IPS DF 6.9 (cell line): ENCODE data around the gene MSN.
"Not testable (repeated sequence)": the region's sequence is repeated elsewhere in the genome, so short reads cannot be mapped to it uniquely, and the experiment has no call there.

Experiments used
- DNase-seq: peaks from one replicate; pipeline ENCODE4 v3.0.0-alpha.2; 2013; ENCODE audit warnings: low read depth, low spot score
- H3K27ac ChIP-seq: one replicate; pipeline ENCODE4 v1.5.1; 2013; ENCODE audit warnings: low read length, control low read depth
- H3K27me3 ChIP-seq: 2 replicates; pipeline ENCODE4 v1.6.1; 2013; ENCODE audit warnings: mild to moderate bottlenecking, low read length; ENCODE audit not compliant: control insufficient read depth, insufficient read depth
- H3K36me3 ChIP-seq: 2 replicates; pipeline ENCODE4 v1.6.1; 2013; ENCODE audit warnings: low read length; ENCODE audit not compliant: control insufficient read depth, insufficient read depth
- H3K4me1 ChIP-seq: 2 replicates; pipeline ENCODE4 v1.6.1; 2013; ENCODE audit warnings: low read length; ENCODE audit not compliant: control insufficient read depth, insufficient read depth
- H3K4me3 ChIP-seq: 2 replicates; pipeline ENCODE4 v1.5.1; 2013; ENCODE audit warnings: mild to moderate bottlenecking, low read length
- H3K9me3 ChIP-seq: 2 replicates; pipeline ENCODE4 v1.6.1; 2013; ENCODE audit warnings: low read length, inconsistent platforms; ENCODE audit not compliant: control insufficient read depth, insufficient read depth
- WGBS: extraction: QIAGEN DNeasy Blood & Tissue Kit; methylation state at CpG from one replicate; pipeline ENCODE4 v1.1.7; 2013; ENCODE audit warnings: mixed read lengths, missing lambda C conversion rate; ENCODE audit not compliant: insufficient read length, insufficient coverage; 5-methylcytosine and 5-hydroxymethylcytosine counted together

Gene MSN

DNA sequence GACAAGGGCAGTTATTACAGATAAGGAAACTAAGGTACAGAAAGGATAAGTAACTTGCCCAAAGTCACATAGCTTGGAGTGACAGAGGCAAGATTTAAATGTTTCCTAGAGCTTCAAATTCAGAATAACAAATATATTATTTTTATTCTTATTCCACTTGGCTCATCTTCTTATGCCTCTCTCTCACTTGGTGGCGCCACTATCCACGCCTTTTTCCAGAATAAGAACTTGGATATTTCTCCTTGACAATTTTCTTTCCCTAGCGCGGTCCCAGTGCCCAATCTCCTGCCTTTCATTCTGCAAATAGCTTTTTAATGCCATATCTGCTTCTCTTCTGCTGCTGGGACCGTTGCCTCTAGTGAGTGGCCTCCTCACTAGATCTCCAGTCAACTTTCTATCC, 78.5 kb downstream of the MSN start:
- H3K4me3 ChIP-seq: no peak overlapping the region
- H3K9me3 ChIP-seq: no peaks in the 10 kb centered on the region
- no peak overlapping the region for H3K27ac ChIP-seq
- no peak for DNase-seq
- no peaks in the 10 kb centered on the region for H3K27me3 ChIP-seq
- H3K36me3 ChIP-seq: no peaks in the 10 kb centered on the region
- H3K4me1 ChIP-seq: no peaks in the 10 kb centered on the region
- no CpG with 5 or more reads among the region's 5 CpGs for WGBS

DNA sequence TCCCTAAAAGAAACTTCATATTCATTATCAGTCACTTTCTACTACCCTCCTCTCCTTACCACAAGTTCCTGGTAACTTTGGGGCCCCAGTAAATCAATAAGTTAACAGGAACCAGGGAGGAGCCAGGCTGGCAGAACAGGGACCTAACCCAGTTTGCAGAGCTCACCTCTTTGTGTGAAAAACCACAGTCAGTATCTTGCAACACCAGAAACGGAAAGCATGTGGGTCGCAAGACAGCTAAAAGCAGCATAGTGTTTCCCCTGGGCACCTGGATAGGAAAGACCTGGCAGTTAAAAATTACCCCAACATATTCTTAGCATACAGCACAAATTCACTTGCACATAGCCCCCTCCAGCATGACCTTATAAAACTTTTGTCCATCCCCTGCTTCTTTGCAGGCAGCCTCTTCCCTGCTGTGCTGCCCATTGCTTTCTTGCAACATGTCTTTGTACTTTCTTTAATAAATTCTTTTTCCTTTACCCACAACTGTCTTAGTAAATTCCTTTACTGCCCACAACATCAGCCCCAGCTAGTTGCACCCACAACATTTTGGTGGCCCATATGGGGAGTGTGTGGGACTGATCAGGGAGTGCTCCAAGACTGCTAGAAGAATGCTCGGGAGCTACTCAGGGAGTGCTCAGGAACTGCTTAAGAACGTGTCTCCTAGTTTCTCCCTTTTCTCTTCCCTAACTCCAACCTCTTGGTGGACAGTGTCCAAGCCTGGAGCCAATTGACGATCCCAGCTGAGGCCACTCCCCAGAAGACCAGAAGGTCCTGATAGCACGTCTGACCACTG, 83.4 kb downstream of the MSN start:
- Histone ChIP-seq H3K27me3 (no peaks in the 10 kb centered on the region), H3K27ac (no peak overlapping the region), H3K9me3 (no peaks in the 10 kb centered on the region), H3K4me3 (no peak overlapping the region), H3K4me1 (no peaks in the 10 kb centered on the region), H3K36me3 (no peaks in the 10 kb centered on the region)
- no CpG with 5 or more reads among the region's 6 CpGs for WGBS
- no peak for DNase-seq

DNA sequence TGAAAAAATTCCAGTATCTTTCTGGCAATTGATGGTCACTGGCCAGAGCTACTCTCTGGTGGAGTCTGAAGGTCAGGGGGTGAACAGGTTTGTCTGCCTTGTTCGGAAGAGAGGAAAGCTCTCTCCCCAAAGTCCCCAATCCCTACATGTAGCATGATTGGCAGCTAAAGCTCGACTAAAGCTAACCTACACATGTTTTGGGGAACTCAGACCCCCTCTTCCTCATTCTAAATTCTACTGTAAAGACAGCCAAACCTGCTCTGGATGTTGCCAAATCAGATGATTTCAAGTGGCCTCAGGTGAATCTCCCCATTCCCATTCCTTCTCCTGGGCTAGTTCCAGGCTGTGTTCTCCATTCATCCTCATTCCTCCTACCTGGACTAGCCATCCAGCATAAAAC, 84.1 kb downstream of the MSN start:
- Histone ChIP-seq H3K4me3 (no peak overlapping the region), H3K27ac (no peak overlapping the region), H3K36me3 (no peaks in the 10 kb centered on the region), H3K27me3 (no peaks in the 10 kb centered on the region), H3K9me3 (no peaks in the 10 kb centered on the region), H3K4me1 (no peaks in the 10 kb centered on the region)
- no peak for DNase-seq
- WGBS: no CpG with 5 or more reads among the region's 2 CpGs

DNA sequence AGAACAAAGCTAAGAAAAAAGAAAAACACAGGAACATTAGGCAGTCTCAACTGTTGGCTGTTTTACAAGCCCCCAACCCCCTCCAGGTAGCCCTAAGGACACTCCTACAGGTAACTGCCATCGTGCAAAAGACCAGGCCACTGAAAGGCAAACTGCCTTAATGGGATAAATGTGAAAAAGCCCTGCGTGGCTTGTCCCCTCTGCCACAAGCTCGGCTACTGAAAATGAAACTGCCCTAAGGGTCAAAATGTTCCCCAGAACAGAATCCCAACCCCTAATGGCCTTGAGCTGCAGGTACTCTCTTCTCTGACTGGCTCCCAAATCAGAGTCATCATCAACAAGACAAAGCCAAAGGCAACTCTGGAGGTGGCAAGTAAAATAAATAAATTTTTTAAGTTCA, 84.8 kb downstream of the MSN start:
- Histone ChIP-seq H3K36me3 (no peaks in the 10 kb centered on the region), H3K9me3 (no peaks in the 10 kb centered on the region), H3K27me3 (no peaks in the 10 kb centered on the region), H3K27ac (no peak overlapping the region), H3K4me1 (no peaks in the 10 kb centered on the region), H3K4me3 (no peak overlapping the region)
- WGBS: no CpG with 5 or more reads among the region's 3 CpGs
- DNase-seq: no peak

DNA sequence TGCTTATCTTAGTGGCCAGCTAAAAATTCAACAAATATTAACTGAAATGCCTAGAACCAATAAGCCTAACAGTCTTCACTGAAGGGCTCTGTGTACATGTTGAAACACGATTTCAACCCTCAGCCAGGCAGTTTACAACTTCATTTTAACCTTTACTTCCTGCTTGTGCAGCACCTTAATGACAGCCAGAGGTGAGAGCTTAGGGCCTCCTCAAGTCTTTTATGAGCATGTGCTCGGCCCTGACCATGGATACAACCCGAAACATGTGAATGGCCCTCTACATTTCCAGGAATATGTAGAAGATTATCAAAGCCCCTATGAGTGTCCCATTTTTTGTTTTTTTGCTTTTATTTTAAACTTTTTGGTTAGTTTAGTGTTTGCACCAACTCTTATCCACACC, 88.3 kb downstream of the MSN start:
- H3K27me3 ChIP-seq: no peaks in the 10 kb centered on the region
- H3K4me1 ChIP-seq: no peaks in the 10 kb centered on the region
- no peak for DNase-seq
- no peak overlapping the region for H3K4me3 ChIP-seq
- no peaks in the 10 kb centered on the region for H3K36me3 ChIP-seq
- H3K27ac ChIP-seq: no peak overlapping the region
- H3K9me3 ChIP-seq: no peaks in the 10 kb centered on the region
- no CpG with 5 or more reads among the region's 3 CpGs for WGBS

DNA sequence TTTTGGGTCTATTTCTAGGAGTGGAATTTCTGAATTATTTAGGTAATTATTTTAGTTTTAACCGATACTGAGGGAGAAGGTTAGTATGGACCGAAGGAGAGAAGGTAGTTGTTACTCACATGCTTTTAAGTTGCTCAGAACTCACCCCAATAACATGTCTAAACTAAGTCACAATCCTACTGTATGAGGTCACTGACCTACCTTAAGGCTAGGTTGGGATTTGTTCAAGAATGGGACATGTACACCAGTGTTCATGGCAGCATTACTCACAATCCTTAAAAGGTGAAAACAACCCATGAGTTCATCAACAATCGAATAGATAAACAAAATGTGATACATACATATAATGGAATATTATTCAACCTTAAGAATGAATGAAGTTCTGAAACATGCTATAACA, 90.5 kb downstream of the MSN start:
- Histone ChIP-seq H3K4me1 (no peaks in the 10 kb centered on the region), H3K27ac (no peak overlapping the region), H3K4me3 (no peak overlapping the region), H3K36me3 (no peaks in the 10 kb centered on the region), H3K9me3 (no peaks in the 10 kb centered on the region), H3K27me3 (no peaks in the 10 kb centered on the region)
- no CpG with 5 or more reads among the region's 3 CpGs for WGBS
- no peak for DNase-seq

DNA sequence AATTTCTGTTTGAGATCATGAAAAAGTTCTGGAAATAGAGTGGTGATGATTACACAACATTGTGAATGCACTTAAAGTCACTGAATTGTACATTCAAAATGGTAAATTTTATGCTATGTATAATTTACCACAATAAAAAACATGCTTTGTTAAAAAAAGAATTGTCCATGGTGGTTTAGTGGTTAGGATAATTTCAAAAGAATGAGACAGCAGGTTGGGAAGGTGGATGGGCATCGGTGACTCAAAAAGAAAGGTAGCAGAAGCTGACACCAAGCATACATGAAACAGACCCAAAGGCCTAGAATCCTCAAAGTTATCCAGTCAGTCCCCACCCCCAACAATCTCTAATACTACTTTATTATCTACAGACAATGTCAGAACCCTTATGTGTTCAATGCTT, 91.1 kb downstream of the MSN start:
- H3K27ac ChIP-seq: no peak overlapping the region
- no peak overlapping the region for H3K4me3 ChIP-seq
- no peaks in the 10 kb centered on the region for H3K27me3 ChIP-seq
- no peak for DNase-seq
- no peaks in the 10 kb centered on the region for H3K36me3 ChIP-seq
- H3K4me1 ChIP-seq: no peaks in the 10 kb centered on the region
- no CpG with 5 or more reads among the region's 1 CpG for WGBS
- H3K9me3 ChIP-seq: no peaks in the 10 kb centered on the region

DNA sequence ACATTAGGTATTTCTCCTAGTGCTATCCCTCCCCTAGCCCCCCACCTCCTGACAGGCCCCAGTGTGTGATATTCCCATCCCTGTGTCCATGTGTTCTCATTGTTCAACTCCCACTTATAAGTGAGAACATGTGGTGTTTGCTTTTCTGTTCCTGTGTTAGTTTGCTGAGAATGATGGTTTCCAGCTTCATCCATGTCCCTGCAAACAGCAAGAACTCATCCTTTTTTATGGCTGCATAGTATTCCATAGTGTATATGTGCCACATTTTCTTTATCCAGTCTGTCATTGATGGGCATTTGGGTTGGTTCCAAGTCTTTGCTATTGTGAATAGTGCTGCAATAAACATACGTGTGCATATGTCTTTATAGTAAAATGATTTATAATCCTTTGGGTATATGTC, 92.1 kb downstream of the MSN start:
- DNase-seq, H3K4me3 ChIP-seq, H3K27ac ChIP-seq, H3K27me3 ChIP-seq, H3K36me3 ChIP-seq, H3K9me3 ChIP-seq, H3K4me1 ChIP-seq: not testable (repeated sequence)
- no CpG with 5 or more reads among the region's 1 CpG for WGBS

DNA sequence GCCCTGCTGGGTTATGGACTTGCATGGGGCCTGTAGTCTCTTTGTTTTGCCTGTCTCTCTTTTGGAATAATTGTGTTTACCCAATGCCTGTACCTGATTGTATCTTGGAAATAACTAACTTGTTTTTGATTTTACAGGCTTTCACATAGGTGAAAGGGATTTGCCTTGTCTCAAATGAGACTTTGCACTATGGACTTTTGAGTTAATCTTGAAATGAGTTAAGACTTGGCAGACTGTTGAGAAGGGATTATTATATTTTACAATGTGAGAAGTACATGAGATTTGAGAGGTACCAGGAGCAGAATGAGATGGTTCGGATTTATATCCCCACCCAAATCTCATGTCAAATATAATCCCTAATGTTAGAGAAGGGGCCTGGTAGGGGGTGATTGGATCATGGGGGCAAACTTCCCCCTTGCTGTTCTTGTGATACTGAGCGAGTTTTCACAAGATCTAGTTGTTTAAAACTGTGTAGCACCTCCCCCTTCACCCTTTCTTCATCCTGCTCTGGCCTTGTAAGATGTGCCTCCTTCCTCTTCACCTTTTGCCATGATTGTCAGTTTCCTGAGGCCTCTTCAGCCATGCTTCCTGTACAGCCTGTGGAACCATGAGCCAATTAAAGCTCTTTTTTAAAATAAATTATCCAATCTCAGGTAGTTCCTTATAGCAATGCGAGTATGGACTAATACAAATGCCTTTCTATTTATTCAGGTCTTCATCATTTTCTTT, 102.3 kb downstream of the MSN start:
- Histone ChIP-seq H3K9me3 (no peaks in the 10 kb centered on the region), H3K4me1 (no peaks in the 10 kb centered on the region), H3K27ac (no peak overlapping the region), H3K36me3 (no peaks in the 10 kb centered on the region), H3K4me3 (no peak overlapping the region), H3K27me3 (no peaks in the 10 kb centered on the region)
- DNase-seq: no peak
- WGBS: no CpG with 5 or more reads among the region's 3 CpGs

DNA sequence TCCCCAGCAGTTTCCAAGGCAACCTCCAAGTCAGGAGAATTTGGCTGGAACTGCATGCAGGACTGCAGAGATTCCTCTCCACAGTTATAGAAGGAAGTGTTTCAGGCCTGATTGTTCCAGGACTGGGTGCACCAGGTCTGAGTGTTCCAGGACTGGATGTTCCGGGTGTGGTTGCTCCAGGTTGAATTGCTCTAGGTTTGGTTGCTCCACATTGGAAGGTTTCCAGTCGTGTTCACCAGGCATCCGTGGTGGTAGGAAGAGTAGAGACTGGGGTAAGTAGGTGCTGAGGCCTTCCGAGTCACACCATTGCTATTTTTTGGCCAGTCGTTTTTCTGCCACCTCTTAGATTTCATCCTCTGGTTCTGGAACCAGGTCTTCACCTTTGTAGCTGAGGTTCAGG, 105.4 kb downstream of the MSN start:
- Histone ChIP-seq H3K9me3 (no peaks in the 10 kb centered on the region), H3K36me3 (no peaks in the 10 kb centered on the region), H3K4me3 (no peak overlapping the region), H3K4me1 (no peaks in the 10 kb centered on the region), H3K27me3 (no peaks in the 10 kb centered on the region), H3K27ac (no peak overlapping the region)
- DNase-seq: no peak
- WGBS: no CpG with 5 or more reads among the region's 5 CpGs

DNA sequence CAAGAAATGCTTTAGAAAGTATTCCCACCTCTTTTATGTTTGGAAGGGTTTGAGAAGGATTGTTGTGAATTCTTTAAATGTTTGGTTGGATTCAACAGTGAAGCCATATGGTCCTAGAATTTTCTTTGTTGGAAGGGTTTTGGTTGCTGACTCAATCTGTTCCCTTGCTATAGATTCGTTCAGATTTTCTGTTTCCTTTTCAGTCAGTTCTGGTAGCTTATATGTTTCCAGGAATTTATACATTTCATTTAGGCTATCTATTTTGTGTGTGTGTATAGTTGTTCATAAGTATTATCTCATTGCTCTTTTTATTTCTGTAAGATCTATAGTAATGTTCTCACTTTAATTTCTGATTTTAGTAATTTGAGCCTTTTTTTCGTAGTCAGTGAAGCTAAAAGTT, 114.4 kb downstream of the MSN start:
- Histone ChIP-seq H3K27me3 (no peaks in the 10 kb centered on the region), H3K36me3 (no peaks in the 10 kb centered on the region), H3K4me1 (no peaks in the 10 kb centered on the region), H3K9me3 (no peaks in the 10 kb centered on the region), H3K27ac (no peak overlapping the region), H3K4me3 (no peak overlapping the region)
- no CpG with 5 or more reads among the region's 2 CpGs for WGBS
- no peak for DNase-seq
